DND-41 (cell line): ENCODE data around the gene SLC6A11.

ENCODE experiments used
- ATAC-seq: fragments of 200-7000 bp; cut with Tn5 transposase; 3 replicates; pipeline ENCODE4 v1.9.1; 2021; ENCODE audit warnings: low read depth; ENCODE audit not compliant: insufficient read depth
- DNase-seq: peaks from one replicate; pipeline ENCODE4 v3.0.0-alpha.2; 2020
- H2AFZ ChIP-seq: 2 replicates; pipeline ENCODE4 v1.6.0; 2012; ENCODE audit warnings: low read depth, low read length
- H3K27ac ChIP-seq: 2 replicates; pipeline ENCODE4 v1.5.1; 2012; ENCODE audit warnings: low read length, inconsistent platforms
- H3K27me3 ChIP-seq: fragments of 200-600 bp; sonication (generic); 2 replicates; pipeline ENCODE4 v1.6.0; 2012; ENCODE audit warnings: low read length, mild to moderate bottlenecking, inconsistent platforms; ENCODE audit not compliant: insufficient read depth, poor library complexity
- H3K36me3 ChIP-seq: 2 replicates; pipeline ENCODE4 v1.5.1; 2012; ENCODE audit warnings: low read length, inconsistent platforms; ENCODE audit not compliant: insufficient read depth
- H3K4me1 ChIP-seq: 2 replicates; pipeline ENCODE4 v1.5.1; 2012; ENCODE audit warnings: mild to moderate bottlenecking, low read length; ENCODE audit not compliant: insufficient read depth
- H3K4me2 ChIP-seq: 2 replicates; pipeline ENCODE4 v1.6.0; 2012; ENCODE audit warnings: mild to moderate bottlenecking, moderate library complexity, low read length, inconsistent platforms; ENCODE audit not compliant: insufficient read depth
- H3K4me3 ChIP-seq, 2 experiments: fragments of 200-600 bp in 1 of 2; shearing (Covaris generic) in 1 of 2; 2 replicates each; pipeline ENCODE4 v1.5.1; 2012 to 2016; ENCODE audit warnings: inconsistent platforms in 2 of 2, low read length in 2 of 2, mild to moderate bottlenecking in 2 of 2, low read depth in 1 of 2, moderate library complexity in 1 of 2
- H3K79me2 ChIP-seq: 2 replicates; pipeline ENCODE4 v1.6.0; 2012; ENCODE audit warnings: low read length, inconsistent platforms; ENCODE audit not compliant: insufficient read depth
- H3K9ac ChIP-seq: 2 replicates; pipeline ENCODE4 v1.6.0; 2012; ENCODE audit warnings: low read depth, mild to moderate bottlenecking, inconsistent platforms, low read length, moderate library complexity
- H3K9me3 ChIP-seq: 2 replicates; pipeline ENCODE4 v1.5.1; 2012; ENCODE audit warnings: low read length, moderate library complexity, mild to moderate bottlenecking, inconsistent platforms; ENCODE audit not compliant: insufficient read depth, severe bottlenecking
- H4K20me1 ChIP-seq: 2 replicates; pipeline ENCODE4 v1.6.0; 2012; ENCODE audit warnings: low read length; ENCODE audit not compliant: insufficient read depth
- EZH2 ChIP-seq: IDR thresholded peaks from 3 replicates; pipeline ENCODE4 v1.6.1; 2012; ENCODE audit warnings: borderline replicate concordance, low read depth, mild to moderate bottlenecking, moderate library complexity, low read length, inconsistent platforms; ENCODE audit not compliant: severe bottlenecking
- TF ChIP-seq, protein P1 (sequence below): IDR thresholded peaks from 2 replicates; pipeline ENCODE4 v1.5.1; 2012; ENCODE audit warnings: borderline replicate concordance, low read length, moderate library complexity, mild to moderate bottlenecking; ENCODE audit not compliant: poor library complexity, severe bottlenecking; ENCODE audit errors: extremely low read depth

SLC6A11 gene

GRCh38 chr3:10883478-10884234, 67.6 kb downstream of the SLC6A11 start:
- Histone ChIP-seq H3K9ac (no peak overlapping the region), H3K4me2 (no peak overlapping the region), H3K27me3 (no peaks in the 10 kb centered on the region), H3K4me1 (no peaks in the 10 kb centered on the region), H4K20me1 (no peaks in the 10 kb centered on the region), H3K36me3 (no peaks in the 10 kb centered on the region), H3K79me2 (no peaks in the 10 kb centered on the region), H3K4me3 (no peak overlapping the region), H3K9me3 (no peaks in the 10 kb centered on the region), H2AFZ (no peak overlapping the region), H3K27ac (no peak overlapping the region)
- TF ChIP-seq, protein P1, sequence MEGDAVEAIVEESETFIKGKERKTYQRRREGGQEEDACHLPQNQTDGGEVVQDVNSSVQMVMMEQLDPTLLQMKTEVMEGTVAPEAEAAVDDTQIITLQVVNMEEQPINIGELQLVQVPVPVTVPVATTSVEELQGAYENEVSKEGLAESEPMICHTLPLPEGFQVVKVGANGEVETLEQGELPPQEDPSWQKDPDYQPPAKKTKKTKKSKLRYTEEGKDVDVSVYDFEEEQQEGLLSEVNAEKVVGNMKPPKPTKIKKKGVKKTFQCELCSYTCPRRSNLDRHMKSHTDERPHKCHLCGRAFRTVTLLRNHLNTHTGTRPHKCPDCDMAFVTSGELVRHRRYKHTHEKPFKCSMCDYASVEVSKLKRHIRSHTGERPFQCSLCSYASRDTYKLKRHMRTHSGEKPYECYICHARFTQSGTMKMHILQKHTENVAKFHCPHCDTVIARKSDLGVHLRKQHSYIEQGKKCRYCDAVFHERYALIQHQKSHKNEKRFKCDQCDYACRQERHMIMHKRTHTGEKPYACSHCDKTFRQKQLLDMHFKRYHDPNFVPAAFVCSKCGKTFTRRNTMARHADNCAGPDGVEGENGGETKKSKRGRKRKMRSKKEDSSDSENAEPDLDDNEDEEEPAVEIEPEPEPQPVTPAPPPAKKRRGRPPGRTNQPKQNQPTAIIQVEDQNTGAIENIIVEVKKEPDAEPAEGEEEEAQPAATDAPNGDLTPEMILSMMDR = peak; percentile 51
- no peak for TF ChIP-seq EZH2
- DNase-seq (peak; percentile 6), ATAC-seq (no peak)

DNA sequence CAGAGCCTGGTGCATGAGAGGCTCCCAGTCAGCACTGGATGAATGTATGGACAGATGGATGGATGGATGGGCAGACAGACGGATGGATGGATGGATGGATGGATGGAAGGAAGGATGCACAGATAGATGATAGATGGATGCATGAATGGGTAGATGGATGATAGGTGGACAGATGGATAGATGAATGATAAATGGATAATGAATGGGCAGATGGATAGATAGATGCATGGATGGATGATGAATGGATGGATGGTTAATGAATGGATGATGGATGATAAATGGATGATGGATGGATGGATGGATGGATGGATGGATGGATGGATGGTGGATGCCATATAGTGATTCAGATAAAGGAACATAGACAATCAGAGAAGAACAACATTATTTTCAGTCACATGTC, 71.0 kb downstream of the SLC6A11 start:
- no peak overlapping the region for H3K27ac ChIP-seq
- no peak overlapping the region for H2AFZ ChIP-seq
- no peaks in the 10 kb centered on the region for H3K79me2 ChIP-seq
- no peak for DNase-seq
- H3K4me3 ChIP-seq = no peak overlapping the region
- no peaks in the 10 kb centered on the region for H3K27me3 ChIP-seq
- TF ChIP-seq, protein P1 = no peak
- TF ChIP-seq EZH2 = no peak
- H3K36me3 ChIP-seq = no peaks in the 10 kb centered on the region
- H3K9ac ChIP-seq = no peak overlapping the region
- H4K20me1 ChIP-seq = no peaks in the 10 kb centered on the region
- no peaks in the 10 kb centered on the region for H3K4me1 ChIP-seq
- peaks cover 11% of the 10 kb centered on the region for H3K9me3 ChIP-seq
- ATAC-seq = no peak
- H3K4me2 ChIP-seq = no peak overlapping the region

DNA sequence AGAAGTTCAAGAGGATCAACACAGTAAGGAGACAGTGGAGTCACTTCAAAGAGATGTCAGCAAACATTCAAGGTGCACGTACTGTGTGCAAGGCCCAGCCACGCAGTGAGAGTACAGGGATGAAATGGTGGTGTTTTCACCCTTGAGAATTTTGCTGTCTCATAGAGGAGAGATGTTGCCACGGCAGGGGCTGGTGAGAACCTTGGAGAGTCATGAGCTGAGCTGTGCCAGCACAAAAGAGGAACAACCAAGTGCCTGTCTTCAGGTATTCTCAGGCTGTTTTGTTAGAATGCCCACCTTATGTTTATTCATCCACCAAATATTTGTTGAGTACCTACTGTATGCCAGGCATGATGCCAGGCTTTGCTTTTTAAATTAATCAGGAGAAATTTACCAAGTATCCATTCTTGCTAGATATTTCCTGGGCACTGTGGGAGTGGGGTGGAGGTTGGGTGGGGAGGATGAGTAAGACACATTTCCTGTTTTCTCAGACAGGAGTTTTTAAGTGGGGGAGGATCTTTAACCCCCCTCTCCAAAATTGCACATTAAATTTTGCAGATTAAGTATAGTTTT, 72.6 kb downstream of the SLC6A11 start:
- TF ChIP-seq EZH2 = no peak
- Histone ChIP-seq H3K27ac (no peak overlapping the region), H3K27me3 (no peaks in the 10 kb centered on the region), H3K4me1 (no peaks in the 10 kb centered on the region), H3K79me2 (no peaks in the 10 kb centered on the region), H3K4me2 (no peak overlapping the region), H4K20me1 (no peaks in the 10 kb centered on the region), H3K36me3 (no peaks in the 10 kb centered on the region), H3K4me3 (no peak overlapping the region), H3K9me3 (peaks cover 11% of the 10 kb centered on the region), H3K9ac (no peak overlapping the region), H2AFZ (no peak overlapping the region)
- ATAC-seq (no peak), DNase-seq (no peak)

DNA sequence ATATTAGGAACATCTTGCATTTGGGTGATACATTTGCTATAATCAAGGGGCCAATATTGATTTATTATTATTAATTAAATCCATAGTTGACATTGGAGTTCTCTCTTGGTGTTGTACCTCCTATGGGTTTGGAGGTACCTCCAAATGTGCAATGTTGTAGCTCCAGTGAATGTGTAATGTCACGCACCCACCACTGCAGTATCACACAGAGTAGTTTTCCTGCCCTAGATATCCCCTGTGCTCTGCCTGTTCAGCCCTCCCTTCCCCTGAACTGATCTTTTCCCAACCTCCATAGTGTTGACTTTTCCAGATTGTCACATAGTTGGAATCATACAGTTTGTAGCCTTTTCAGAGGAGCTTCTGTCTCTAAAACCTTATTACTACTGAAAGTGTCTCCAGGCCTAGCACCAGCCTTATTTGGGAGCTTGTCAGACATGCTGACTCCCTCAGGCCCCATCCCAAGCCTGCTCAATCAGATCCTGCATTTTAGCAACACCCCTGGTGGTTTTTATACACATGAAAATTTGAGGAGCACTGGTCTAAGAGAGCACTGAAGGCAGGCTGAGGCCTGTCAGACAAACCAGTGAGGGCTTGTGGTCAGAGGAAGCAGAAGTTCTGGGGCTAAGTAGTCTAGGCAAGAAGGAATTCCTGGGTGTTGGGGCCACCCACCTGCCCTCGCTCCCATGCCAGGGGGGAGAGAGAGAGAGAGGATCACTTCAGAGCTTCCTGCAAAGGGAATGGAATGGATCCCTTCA, 73.4 kb downstream of the SLC6A11 start:
- H3K4me2 ChIP-seq = no peak overlapping the region
- no peak overlapping the region for H3K9ac ChIP-seq
- no peaks in the 10 kb centered on the region for H3K27me3 ChIP-seq
- H3K79me2 ChIP-seq = no peaks in the 10 kb centered on the region
- H4K20me1 ChIP-seq = no peaks in the 10 kb centered on the region
- H3K4me1 ChIP-seq = no peaks in the 10 kb centered on the region
- no peak for TF ChIP-seq EZH2
- no peak overlapping the region for H3K27ac ChIP-seq
- no peak overlapping the region for H2AFZ ChIP-seq
- no peaks in the 10 kb centered on the region for H3K36me3 ChIP-seq
- no peak for DNase-seq
- ATAC-seq = no peak
- peaks cover 11% of the 10 kb centered on the region for H3K9me3 ChIP-seq
- H3K4me3 ChIP-seq = no peak overlapping the region
